Measurements from ENCODE around the gene GARIN3.

GARIN3 gene

DNA sequence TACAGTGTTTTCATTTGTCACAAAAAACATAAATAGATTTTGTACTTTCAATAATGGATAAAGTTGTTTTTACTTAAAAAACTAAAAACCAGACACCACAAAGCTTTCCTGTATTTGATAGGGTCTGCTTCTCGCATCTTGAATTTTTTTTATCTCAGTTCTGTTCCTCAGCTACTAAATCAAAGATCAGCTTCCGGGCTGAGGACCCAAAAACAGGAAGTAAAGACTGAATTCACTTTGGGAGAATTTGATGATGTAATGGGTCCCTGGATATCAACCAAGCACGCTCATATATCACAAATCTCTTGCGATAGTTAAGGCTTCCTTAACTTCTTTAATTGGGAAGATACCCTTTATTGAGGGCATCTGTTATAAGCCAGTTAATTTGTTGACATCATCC is 38.7 kb upstream of the GARIN3 start:
- TF ChIP-seq, protein P1, sequence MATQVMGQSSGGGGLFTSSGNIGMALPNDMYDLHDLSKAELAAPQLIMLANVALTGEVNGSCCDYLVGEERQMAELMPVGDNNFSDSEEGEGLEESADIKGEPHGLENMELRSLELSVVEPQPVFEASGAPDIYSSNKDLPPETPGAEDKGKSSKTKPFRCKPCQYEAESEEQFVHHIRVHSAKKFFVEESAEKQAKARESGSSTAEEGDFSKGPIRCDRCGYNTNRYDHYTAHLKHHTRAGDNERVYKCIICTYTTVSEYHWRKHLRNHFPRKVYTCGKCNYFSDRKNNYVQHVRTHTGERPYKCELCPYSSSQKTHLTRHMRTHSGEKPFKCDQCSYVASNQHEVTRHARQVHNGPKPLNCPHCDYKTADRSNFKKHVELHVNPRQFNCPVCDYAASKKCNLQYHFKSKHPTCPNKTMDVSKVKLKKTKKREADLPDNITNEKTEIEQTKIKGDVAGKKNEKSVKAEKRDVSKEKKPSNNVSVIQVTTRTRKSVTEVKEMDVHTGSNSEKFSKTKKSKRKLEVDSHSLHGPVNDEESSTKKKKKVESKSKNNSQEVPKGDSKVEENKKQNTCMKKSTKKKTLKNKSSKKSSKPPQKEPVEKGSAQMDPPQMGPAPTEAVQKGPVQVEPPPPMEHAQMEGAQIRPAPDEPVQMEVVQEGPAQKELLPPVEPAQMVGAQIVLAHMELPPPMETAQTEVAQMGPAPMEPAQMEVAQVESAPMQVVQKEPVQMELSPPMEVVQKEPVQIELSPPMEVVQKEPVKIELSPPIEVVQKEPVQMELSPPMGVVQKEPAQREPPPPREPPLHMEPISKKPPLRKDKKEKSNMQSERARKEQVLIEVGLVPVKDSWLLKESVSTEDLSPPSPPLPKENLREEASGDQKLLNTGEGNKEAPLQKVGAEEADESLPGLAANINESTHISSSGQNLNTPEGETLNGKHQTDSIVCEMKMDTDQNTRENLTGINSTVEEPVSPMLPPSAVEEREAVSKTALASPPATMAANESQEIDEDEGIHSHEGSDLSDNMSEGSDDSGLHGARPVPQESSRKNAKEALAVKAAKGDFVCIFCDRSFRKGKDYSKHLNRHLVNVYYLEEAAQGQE (IDR thresholded peaks at IDR 0.05; ENCODE audit: insufficient replicate concordance, low read depth): no peak
- no peak for TF ChIP-seq GABPA (IDR thresholded peaks at IDR 0.05; ENCODE audit: low read depth)
- TF ChIP-seq POLR2AphosphoS5 (IDR thresholded peaks at IDR 0.05; ENCODE audit: low read depth): no peak
- TF ChIP-seq, protein P2, sequence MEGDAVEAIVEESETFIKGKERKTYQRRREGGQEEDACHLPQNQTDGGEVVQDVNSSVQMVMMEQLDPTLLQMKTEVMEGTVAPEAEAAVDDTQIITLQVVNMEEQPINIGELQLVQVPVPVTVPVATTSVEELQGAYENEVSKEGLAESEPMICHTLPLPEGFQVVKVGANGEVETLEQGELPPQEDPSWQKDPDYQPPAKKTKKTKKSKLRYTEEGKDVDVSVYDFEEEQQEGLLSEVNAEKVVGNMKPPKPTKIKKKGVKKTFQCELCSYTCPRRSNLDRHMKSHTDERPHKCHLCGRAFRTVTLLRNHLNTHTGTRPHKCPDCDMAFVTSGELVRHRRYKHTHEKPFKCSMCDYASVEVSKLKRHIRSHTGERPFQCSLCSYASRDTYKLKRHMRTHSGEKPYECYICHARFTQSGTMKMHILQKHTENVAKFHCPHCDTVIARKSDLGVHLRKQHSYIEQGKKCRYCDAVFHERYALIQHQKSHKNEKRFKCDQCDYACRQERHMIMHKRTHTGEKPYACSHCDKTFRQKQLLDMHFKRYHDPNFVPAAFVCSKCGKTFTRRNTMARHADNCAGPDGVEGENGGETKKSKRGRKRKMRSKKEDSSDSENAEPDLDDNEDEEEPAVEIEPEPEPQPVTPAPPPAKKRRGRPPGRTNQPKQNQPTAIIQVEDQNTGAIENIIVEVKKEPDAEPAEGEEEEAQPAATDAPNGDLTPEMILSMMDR (IDR thresholded peaks at IDR 0.05; ENCODE audit: insufficient read depth, low read length): no peak
- no peak for TF ChIP-seq SPI1 (IDR thresholded peaks at IDR 0.05; ENCODE audit: borderline replicate concordance, low read depth)
- no peak overlapping the region for H3K27ac ChIP-seq (replicated peaks)
- DNase-seq (ENCODE audit: low read depth in 1 of 2, low spot score in 1 of 2): no peak
- no peaks in the 10 kb centered on the region for H3K27me3 ChIP-seq (ENCODE audit: insufficient read depth, poor library complexity, severe bottlenecking)
- no peak overlapping the region for H3K4me3 ChIP-seq (replicated peaks; ENCODE audit: insufficient read depth, low read length)

DNA sequence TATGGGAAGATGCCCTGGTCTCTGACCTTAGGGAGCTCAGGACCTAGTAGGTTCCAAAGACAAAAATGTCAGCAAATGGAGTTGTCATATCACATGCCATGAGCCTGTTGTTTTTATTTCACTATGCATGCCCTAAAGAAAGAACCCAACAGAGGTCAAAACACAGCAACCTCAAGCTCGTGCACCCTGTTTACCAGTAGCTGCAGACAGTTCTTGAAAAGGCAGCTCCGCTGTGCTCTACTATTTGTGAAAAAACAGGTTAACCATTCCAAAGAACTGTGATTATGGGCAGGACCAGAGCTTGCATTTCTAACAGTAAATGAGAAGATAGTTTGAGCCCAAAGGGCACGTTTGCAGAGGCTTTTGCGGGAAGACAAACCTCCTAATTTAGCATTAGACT is 37.4 kb upstream of the GARIN3 start:
- peaks cover 2% of the 10 kb centered on the region for H3K27me3 ChIP-seq (ENCODE audit: insufficient read depth, poor library complexity, severe bottlenecking)
- DNase-seq (ENCODE audit: low read depth in 1 of 2, low spot score in 1 of 2): no peak
- TF ChIP-seq, protein P2 (IDR thresholded peaks at IDR 0.05; ENCODE audit: insufficient read depth, low read length): no peak
- TF ChIP-seq POLR2AphosphoS5 (IDR thresholded peaks at IDR 0.05; ENCODE audit: low read depth) (no peak), SPI1 (IDR thresholded peaks at IDR 0.05; ENCODE audit: borderline replicate concordance, low read depth) (no peak), GABPA (IDR thresholded peaks at IDR 0.05; ENCODE audit: low read depth) (no peak)
- TF ChIP-seq, protein P1 (IDR thresholded peaks at IDR 0.05; ENCODE audit: insufficient replicate concordance, low read depth): no peak
- H3K4me3 ChIP-seq (replicated peaks; ENCODE audit: insufficient read depth, low read length): no peak overlapping the region
- H3K27ac ChIP-seq (replicated peaks): no peak overlapping the region

DNA sequence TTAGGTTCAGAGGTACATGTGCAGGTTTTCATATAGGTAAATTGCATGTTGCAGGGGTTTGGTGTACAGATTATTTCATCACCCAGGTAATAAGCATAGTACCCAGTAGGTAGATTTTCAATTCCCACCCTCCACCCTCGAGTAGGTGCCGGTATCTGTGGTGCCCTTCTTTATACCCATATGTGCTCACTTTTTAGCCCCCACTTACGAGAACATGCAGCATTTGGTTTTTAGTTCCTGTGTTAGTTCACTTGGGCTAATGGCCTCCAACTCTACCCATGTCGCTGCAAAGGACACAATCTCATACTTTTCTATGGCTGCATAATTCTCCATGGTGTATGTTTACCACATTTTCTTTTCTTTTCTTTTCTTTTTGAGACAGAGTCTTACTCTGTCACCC is 35.8 kb upstream of the GARIN3 start:
- H3K27ac ChIP-seq (replicated peaks): no peak overlapping the region
- TF ChIP-seq GABPA (IDR thresholded peaks at IDR 0.05; ENCODE audit: low read depth): no peak
- TF ChIP-seq, protein P1 (IDR thresholded peaks at IDR 0.05; ENCODE audit: insufficient replicate concordance, low read depth): no peak
- TF ChIP-seq, protein P2 (IDR thresholded peaks at IDR 0.05; ENCODE audit: insufficient read depth, low read length): no peak
- no peak for TF ChIP-seq POLR2AphosphoS5 (IDR thresholded peaks at IDR 0.05; ENCODE audit: low read depth)
- no peak for TF ChIP-seq SPI1 (IDR thresholded peaks at IDR 0.05; ENCODE audit: borderline replicate concordance, low read depth)
- H3K27me3 ChIP-seq (ENCODE audit: insufficient read depth, poor library complexity, severe bottlenecking): peaks cover 10% of the 10 kb centered on the region
- DNase-seq (ENCODE audit: low read depth in 1 of 2, low spot score in 1 of 2): no peak
- H3K4me3 ChIP-seq (replicated peaks; ENCODE audit: insufficient read depth, low read length): no peak overlapping the region
